ENCODE results near the gene CHST5. TPM values are rescaled to one million over a fixed set of nuclear protein-coding genes. Genes with fewer than 3 reads are reported as not detected.

The CHST5 gene
- total and polyA plus RNA-seq, 2 of the 13 experiments (the other 11 are each of a cell fraction or from before 2014, with no cell fraction given) = 0.05 TPM; not detected in 1

GRCh38 chr16:75486676-75487313, 49.1 kb downstream of the CHST5 start:
- FAIRE-seq (no peak), ATAC-seq (peak; percentile 18), DNase-seq (ENCODE audit: low spot score) (no peak)
- H3K4me3 ChIP-seq (replicated peaks in 1 of 3; ENCODE audit: insufficient read depth in 1 of 3, low read depth in 2 of 3, low read length in 3 of 3) = no peak overlapping the region
- no peaks in the 10 kb centered on the region for H3K36me3 ChIP-seq (replicated peaks in 1 of 2; ENCODE audit: control insufficient read depth in 1 of 2, insufficient read depth in 2 of 2, low read length in 2 of 2)
- no peaks in the 10 kb centered on the region for H3K79me2 ChIP-seq (ENCODE audit: insufficient read depth, low read length)
- TF ChIP-seq FOXM1 (CRISPR knock-in tag; IDR thresholded peaks at IDR 0.05) (no peak), ZNF333 (CRISPR knock-in tag; IDR thresholded peaks at IDR 0.05; ENCODE audit: borderline replicate concordance) (no peak), MBNL3 (CRISPR knock-in tag; conservative IDR thresholded peaks at IDR 0.05) (no peak), ZNF468 (CRISPR knock-in tag; IDR thresholded peaks at IDR 0.05) (no peak), ZNF143 (CRISPR knock-in tag; IDR thresholded peaks at IDR 0.05) (no peak), ZNF318 (CRISPR knock-in tag; IDR thresholded peaks at IDR 0.05) (no peak), HOXA5 (CRISPR knock-in tag; IDR thresholded peaks at IDR 0.05) (no peak), TMF1 (CRISPR knock-in tag; IDR thresholded peaks at IDR 0.05; ENCODE audit: low read depth) (no peak), ZFX (CRISPR knock-in tag; IDR thresholded peaks at IDR 0.05; ENCODE audit: low read depth) (no peak), ZNF574 (CRISPR knock-in tag; IDR thresholded peaks at IDR 0.05) (no peak), MLX (CRISPR knock-in tag; IDR thresholded peaks at IDR 0.05) (no peak), FOXA3 (CRISPR knock-in tag; IDR thresholded peaks at IDR 0.05) (no peak), SUZ12 (IDR thresholded peaks at IDR 0.05; ENCODE audit: low read depth, low read length) (no peak)
- no peak overlapping the region for H3K9ac ChIP-seq (ENCODE audit: insufficient read depth, low read depth, low read length)
- CTCF ChIA-PET (ENCODE audit: low intra/inter-chr PET ratio, low total read pairs) = no interaction called here
- no peaks in the 10 kb centered on the region for H4K20me1 ChIP-seq (ENCODE audit: insufficient read depth, low read length)
- peak overlapping the region; percentile 55 for H3K4me2 ChIP-seq (ENCODE audit: low read depth, low read length)
- POLR2A ChIA-PET = interaction anchor here (1.0 kb wide), 1 partner anchor 30 kb away, joined by 5 read pairs; no protein-coding TSS in a partner anchor
- no peaks in the 10 kb centered on the region for H3K9me3 ChIP-seq (ENCODE audit: low read length)
- peaks cover 44% of the 10 kb centered on the region for H3K4me1 ChIP-seq (ENCODE audit: insufficient read depth, low read length)
- H3K27ac ChIP-seq (ENCODE audit: extremely low read length, insufficient read depth, low read length) = no peak overlapping the region
- intact Hi-C loops (cut with micrococcal nuclease; ENCODE audit: unreplicated experiment) (no loop called here), in situ Hi-C loops (cut with HindIII; ENCODE audit: extremely low pct_ligation_motif_present, low pct_unique_long_range_greater_than_20kb) (no loop called here)
- H2AFZ ChIP-seq (ENCODE audit: low read length) = no peak overlapping the region
- WGBS (ENCODE audit: low lambda C conversion rate) = 62% methylated on average over 2 of the region's 2 CpGs
- no peaks in the 10 kb centered on the region for H3K27me3 ChIP-seq (ENCODE audit: control insufficient read depth in 1 of 2, insufficient read depth in 2 of 2, low read length in 2 of 2)
- no TSS peak for BruUV-seq (replicated peaks)

Data from HepG2 (cell line).